Stimulated activated CD4-positive, alpha-beta T cell treated with anti-CD3 and anti-CD28 coated beads, Interleukin-12 subunit alpha, Interleukin-12 subunit beta, amount 100 ng/mL, for 4 hours (primary cell): ENCODE measurements around the gene GIGYF1.
A peak's percentile ranks its signal among the peaks of the same experiment; 100 is the strongest.

Source experiments
- DNase-seq: peaks from one replicate; pipeline ENCODE4 v3.0.0-alpha.2; 2020

GIGYF1 gene

DNA sequence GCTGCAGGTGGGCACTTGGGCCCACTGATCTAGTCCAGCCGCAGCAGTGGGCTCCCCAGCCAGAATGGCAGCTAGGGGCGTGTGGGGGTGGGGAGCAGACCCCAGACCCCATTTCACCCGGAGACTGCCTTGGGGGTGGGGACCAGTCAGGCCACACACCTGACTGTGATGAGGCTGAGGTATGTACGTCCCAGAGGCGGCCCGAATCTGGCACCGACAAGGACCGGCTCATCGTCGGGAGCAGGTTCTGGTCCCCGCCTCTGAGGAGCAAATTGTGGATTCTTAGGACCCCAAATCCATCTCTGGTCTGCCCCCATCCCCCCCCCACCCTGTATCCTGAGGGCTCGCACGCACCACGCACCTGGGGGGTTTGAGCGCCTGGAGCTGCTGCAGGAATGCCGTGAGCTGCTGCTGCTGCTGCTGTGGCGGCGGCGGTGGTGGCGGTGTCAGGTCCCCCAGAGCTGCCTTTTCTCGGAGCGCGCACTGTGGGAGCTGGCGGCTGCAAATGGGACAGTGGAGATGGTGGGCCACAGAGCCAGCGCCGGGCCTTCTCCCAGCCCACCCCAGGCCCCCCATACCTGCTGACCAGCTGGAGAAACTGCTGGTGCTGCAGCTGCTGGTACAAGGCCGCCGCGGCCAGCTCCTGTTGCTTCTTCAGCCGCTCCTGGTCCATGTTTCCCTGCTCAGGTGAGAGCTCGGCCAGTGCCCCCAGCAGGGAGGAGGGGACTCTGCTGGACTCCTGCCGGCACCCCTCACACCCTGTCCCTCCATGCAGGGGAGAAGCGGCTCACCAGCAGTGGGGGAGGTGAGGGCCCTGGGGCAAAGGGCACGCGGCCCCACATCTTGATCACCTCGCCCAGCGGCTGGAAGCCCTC, 10.2 kb downstream of the GIGYF1 start:
- DNase-seq, result no peak

GRCh38 chr7:100682991-100683658, 10.9 kb downstream of the GIGYF1 start:
- no peak for DNase-seq

- DNase-seq, result no peak
Measured at GRCh38 chr7:100682228-100682741, 11.8 kb downstream of the GIGYF1 start.

- DNase-seq, result no peak
Measured at GRCh38 chr7:100681491-100682227, 12.4 kb downstream of the GIGYF1 start.

- no peak for DNase-seq
Measured at GRCh38 chr7:100680576-100681271, 13.3 kb downstream of the GIGYF1 start.

DNA sequence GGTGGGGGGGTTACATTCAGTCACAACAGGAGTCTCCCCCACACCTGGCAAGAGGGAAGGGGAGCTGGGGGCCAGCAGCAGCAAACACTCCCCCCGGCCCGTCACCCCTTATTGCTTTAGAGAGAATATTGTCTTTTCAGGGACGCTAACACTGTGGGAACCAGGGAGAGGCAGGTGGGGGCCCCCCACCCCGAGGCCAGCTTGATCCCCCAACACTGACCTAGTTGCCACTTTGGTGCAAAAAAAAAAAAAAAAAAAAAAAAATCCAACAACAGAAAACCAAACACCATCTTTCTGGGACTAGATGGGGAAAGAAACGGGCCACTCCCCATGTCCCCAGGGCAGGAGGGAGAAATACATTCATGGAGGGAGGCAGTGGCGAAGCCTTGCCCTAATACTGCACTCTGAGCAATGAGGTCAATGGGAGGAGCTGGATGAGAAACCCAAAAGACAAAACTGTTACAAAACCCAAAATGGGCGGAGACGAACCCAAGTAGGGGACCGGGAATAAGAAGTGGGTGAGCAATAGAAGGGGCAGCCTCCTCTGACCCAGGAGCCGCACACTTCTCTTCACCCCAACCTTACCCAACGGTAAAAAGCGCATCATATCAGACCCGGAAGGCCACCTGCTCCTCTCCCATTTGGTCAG, 14.0 kb downstream of the GIGYF1 start:
- DNase-seq, result no peak

DNA sequence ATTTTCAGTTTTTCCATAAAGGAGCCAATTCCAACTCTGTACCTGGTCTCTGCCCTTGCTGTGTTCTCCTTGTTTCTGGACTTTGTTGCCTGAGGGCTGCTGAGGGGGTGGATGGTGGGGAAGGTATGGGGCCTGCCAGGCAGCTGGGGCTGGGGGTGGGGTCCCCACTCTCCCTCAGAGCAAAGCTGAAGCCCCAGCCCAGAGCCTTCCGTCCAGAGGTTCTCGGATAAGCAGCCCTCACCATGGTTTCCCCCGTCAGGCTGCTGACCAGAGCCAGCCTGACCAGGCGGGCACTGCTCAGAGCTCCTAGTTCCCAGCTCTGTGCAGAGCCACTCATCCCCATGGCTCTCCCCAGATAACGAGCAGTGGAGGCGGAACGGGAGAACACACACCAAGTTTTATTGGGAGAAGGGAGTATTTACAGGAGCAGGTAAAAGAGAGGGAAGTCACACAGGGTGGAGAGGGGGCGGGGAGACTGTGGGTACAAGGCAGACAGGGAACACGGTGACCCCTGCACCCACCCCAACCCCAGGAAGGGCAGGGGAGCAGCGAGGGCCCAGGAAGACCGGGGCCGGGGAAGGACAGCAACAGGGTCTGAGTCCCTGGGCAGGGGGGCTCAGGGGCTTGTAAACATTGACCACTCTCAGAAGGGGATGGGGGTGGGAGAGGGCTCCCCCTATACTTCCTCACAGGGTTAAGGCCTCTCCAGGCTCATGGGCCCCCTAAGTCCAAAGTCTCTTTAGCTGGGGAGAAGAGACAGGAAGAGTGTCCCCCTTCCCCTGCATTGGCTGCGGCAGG, 14.7 kb downstream of the GIGYF1 start:
- no peak for DNase-seq

GRCh38 chr7:100678291-100678984, 15.6 kb downstream of the GIGYF1 start:
- DNase-seq, result no peak

- no peak for DNase-seq
Measured at GRCh38 chr7:100677308-100678267, 16.5 kb downstream of the GIGYF1 start.

GRCh38 chr7:100676501-100677306, 17.3 kb downstream of the GIGYF1 start:
- DNase-seq, result no peak

- peak; percentile 67 for DNase-seq
Measured at GRCh38 chr7:100675581-100676350, 18.3 kb downstream of the GIGYF1 start.

DNA sequence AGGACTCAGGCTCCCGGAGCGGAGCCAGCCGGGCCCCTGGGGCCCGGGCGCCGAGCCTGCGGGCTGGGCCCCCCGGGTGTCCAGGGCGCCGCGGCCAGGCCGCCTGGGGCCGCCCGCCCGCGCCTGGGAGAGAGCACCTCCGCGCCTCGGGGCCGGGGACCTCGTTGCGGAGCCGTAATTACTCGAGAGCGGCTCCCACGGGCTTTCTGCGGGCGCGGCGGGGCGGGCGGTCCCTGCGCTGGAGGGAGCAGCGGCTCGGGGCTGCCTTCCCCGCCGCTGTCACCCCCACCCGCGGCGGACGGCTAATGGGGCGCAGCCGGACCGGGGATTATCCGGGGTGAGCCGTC, 19.0 kb downstream of the GIGYF1 start:
- peak; percentile 37 for DNase-seq

- no peak for DNase-seq
Measured at GRCh38 chr7:100674411-100675104, 19.5 kb downstream of the GIGYF1 start.

DNA sequence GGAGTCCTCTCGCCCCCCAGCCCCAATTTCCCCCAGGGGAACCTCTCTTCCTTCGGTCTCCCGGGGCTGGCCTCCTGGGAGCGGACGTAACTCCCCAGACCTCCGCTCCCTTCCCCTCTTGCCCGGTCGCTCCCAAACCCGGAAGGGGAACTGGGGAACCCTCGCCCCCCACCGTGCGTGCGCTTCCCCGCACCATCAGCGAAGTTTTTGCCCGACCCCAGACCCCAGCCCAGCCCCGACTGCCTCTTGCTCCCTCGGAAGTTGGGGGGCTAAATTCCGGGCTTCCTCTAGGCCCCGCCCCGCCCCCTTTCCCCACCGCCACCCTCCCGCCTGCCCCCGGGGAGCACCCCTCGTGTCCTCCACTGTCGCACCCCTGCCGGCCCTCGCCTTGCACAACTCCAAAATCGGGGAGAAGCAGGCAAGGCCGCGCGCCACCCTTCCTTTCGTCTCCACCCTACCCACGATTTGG, 20.1 kb downstream of the GIGYF1 start:
- DNase-seq, result peak; percentile 39

DNA sequence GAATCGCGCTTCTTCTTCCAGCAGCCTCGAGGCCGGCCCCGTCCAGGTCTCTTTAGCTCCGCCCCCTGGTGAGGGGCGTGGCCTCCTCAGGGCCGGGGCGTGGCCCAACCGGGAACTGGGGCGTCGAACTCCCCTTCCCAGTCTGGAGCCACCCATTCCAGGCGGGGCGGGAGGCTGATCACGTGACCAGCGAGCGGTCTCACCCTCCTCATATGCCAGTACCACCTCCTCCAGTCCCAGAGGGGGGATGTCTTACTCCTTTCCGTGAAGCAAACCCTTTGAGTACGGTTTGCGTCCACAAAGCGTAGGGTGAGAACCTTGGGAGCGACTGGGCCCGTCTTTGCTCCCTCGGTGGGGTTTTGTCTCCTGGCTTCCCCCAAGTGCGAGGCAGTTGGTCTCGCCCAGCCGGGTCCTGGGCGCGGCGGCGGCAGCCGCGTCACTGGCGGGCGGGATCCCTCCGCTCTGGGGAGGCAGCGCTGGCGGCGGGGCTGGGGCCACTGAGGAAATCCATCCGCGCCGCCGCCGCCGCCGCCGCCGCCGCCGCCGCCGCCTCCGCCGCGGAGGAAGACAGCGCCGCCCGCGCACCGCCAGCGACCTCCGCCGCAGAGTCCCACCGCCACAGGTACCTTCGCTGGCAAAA, 20.6 kb downstream of the GIGYF1 start, which contains the start of gene GNB2:
GNB2 (plus strand) TSS at position 439 of the 640 bp plus-strand sequence. CDS start 2,526 bp downstream, outside the sequence.
- peak; percentile 99 for DNase-seq
